Stimulated activated CD4-positive, alpha-beta T cell treated with anti-CD3 and anti-CD28 coated beads, Interleukin-2, amount 100 ng/mL, for 48 hours (primary cell): ENCODE measurements around the gene VDR.

Experiments
- DNase-seq, 2 donors: peaks; one replicate each; pipeline ENCODE4 v3.0.0-alpha.2; 2020

VDR gene

DNA sequence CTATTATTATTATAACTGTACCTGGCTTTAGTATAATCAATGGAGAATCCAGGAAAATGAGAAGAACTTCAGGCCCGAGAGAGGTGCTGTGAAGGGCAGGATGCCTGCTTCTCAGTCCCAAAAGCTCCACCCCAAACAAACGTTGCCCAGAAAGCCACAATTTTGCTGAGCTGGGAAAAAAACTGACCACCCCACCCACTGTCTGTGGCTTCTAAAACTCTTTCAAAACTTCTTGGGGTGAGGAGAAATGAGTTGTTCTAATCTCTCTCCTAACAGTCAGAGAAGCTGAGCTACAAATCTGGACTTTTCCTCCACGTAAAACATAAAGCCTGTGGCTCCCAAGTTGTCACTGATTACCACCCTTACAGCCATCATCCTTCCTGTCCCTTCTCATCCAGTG is 13.4 kb downstream of the VDR start:
- DNase-seq: no peak

GRCh38 chr12:47889040-47889439 is 15.8 kb downstream of the VDR start:
- no peak for DNase-seq

DNA sequence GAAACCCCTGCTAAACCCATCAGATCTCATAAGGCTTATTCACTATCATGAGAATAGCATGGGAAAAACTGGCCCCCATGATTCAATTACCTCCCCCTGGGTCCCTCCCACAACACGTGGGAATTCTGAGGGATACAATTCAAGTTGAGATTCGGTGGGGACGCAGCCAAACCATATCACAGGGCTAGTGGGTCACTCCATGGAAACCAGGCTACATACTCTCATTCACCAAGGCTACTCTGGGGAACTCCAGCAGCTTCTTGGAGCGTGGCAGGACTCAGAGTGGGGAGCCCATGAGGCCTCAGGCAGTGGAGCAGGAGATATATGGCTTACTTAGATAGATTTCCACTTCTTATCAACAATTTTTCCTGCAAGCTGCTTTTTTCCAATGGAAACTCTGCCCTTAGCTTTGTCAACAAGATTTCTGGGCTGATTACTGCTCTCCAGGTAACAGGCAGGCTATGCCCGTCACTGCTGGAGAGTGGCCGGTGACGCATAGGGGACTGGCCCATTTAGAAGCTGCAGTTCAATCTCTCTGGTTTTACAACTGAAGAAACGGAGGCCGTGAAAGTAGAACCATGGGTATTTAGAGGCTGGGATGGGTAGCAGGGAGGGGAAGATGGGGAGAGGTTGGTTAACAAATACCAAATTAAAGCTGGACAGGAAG is 16.5 kb downstream of the VDR start:
- DNase-seq: no peak

DNA sequence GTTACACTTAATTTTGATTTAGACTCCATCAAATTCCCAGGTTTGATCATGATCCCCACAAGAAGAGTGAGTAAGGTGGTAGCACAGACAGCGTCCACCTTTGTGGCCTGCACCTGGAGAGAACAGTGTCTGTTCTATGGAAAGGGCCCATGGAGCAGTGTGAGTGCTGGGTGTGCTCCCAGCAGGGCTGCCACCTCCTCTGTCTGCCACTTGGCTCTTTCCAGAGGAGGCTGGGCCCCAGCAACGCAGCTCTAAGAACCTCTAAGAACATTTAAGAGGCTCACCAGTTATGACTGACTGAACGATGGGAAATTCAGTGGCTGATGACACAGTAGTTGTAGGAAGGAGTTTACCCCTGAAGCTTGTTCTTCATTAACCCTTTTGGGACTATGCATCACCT is 17.3 kb downstream of the VDR start:
- DNase-seq: no peak

DNA sequence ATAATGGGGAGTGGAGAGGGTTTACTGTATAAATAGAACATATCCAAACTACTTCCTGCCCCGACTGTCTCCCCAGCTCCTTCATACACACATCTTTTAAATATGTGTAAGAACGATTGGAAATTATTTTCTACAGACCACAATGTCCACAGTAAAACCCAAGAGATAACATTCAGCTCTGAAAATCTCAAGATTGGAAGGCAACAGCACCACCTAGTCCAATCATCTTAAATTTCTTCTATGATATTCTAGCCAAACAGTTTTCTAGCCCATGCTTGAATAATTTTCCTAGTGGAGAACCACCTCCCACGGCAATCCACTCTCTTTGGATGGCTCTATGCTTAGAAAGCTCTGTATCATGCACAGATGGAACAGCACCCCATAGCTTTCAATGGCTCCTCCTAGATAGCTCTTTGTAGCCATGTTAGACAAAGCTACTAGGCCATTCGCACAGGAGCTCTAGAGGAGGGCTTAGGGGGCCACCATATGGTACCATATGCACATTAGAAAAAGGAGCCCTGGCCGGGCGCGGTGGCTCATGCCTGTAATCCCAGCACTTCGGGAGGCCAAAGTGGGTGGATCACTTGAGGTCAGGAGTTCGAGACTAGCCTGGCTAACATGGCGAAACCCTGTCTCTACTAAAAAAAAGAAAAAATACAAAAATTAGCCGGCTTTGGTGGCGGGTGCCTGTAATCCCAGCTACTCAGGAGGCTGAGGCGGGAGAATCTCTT is 18.1 kb downstream of the VDR start:
- no peak for DNase-seq

GRCh38 chr12:47885566-47885965 is 19.2 kb downstream of the VDR start:
- no peak for DNase-seq

- peak; percentile 67 to 72 for DNase-seq
Measured at GRCh38 chr12:47885012-47885501, 19.7 kb downstream of the VDR start.

- no peak for DNase-seq
Measured at GRCh38 chr12:47884501-47884900, 20.3 kb downstream of the VDR start.

DNA sequence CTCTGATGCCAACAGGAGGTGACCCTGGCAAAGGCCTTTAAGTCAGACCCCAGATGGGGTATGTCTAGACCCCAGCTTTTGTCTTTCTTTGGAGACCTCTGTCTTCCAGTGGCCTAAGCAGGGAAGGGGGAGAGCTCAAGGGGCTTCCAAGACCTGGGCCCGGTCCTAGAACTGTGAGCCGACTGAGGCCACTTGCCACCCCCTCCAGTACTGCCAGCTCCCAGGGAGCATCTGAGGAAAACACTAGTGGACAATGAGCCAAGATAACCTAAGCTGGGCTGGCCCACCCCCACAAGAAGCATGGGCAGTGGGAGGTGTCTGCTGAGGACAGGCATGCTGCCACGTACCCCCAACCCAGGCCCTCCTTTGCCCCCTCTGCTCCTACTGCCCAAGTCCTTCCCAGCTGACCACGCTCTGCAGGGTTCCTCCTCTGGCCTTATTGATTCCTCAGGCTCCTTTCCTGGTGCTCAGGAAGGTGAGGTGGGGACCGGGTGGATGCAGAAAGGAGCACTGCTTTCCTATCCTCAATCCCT is 21.1 kb downstream of the VDR start:
- no peak for DNase-seq

GRCh38 chr12:47882781-47883546 is 21.8 kb downstream of the VDR start:
- no peak for DNase-seq

GRCh38 chr12:47881826-47882427 is 22.9 kb downstream of the VDR start:
- no peak for DNase-seq

- no peak for DNase-seq
Measured at GRCh38 chr12:47881051-47881450, 23.7 kb downstream of the VDR start.

- no peak for DNase-seq
Measured at GRCh38 chr12:47878918-47879481, 25.8 kb downstream of the VDR start.

DNA sequence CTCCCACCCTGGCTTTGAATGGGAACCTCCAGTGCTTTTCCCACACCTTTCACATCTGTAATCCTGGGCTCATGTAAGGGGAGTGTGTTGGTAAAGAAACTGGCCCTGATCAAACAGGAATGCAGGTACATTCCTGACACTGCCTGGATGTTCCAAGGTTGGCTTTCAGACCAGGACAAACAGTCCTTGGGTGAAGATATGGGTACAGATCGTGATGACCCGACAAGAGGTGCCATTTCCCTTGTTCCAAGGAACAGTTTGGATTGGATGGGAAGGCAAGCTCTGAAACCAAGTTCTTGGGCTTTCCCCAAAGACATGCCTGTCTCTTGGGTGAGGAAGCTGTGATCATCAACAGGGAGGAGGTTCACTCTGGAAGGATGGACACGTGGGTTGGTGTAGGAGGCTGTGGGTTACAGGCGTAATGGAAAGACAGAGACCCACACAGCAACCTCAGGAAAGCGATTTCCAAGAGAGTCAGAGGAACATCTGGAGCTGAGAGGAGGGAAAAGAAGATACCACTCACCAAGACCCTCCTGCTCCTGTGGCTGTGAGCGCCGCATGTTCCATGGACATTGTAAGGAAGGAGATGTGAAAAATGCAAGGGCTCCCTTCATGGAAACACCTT is 26.4 kb downstream of the VDR start:
- no peak for DNase-seq

- no peak for DNase-seq
Measured at GRCh38 chr12:47877081-47877480, 27.7 kb downstream of the VDR start.

GRCh38 chr12:47876440-47876960 is 28.3 kb downstream of the VDR start:
- DNase-seq: no peak

GRCh38 chr12:47875746-47876439 is 28.9 kb downstream of the VDR start:
- no peak for DNase-seq

GRCh38 chr12:47874316-47874715 is 30.5 kb downstream of the VDR start:
- DNase-seq: no peak

- DNase-seq: no peak
Measured at GRCh38 chr12:47870175-47870781, 34.5 kb downstream of the VDR start.

GRCh38 chr12:47868552-47869031 is 36.2 kb downstream of the VDR start:
- DNase-seq: no peak

- DNase-seq: no peak
Measured at GRCh38 chr12:47868041-47868440, 36.8 kb downstream of the VDR start.
